Measurements from ENCODE around the gene IER5L.

DNA sequence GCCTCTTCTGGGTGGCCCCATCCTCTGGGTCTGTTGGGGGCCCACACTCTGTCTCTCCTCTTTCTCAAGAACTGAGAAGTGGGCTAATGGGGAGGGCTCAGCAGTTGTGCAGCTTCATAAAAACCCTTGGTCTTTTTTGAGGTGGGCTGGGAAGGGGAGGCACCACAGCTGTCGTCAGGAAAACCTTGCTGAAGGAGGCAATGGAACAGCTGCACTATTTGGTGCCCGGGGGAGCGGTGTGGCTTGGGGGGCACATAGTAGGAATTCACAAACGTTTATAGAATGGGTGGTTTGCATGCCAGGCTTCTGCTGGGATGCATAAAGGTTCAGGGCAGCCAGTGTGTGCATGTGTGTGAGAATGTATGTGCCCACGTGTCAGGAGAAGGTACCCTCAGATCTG is 3.2 kb upstream of the IER5L start:
- no peak for TF ChIP-seq EP300 (IDR thresholded peaks at IDR 0.05)
- TF ChIP-seq, protein P1, sequence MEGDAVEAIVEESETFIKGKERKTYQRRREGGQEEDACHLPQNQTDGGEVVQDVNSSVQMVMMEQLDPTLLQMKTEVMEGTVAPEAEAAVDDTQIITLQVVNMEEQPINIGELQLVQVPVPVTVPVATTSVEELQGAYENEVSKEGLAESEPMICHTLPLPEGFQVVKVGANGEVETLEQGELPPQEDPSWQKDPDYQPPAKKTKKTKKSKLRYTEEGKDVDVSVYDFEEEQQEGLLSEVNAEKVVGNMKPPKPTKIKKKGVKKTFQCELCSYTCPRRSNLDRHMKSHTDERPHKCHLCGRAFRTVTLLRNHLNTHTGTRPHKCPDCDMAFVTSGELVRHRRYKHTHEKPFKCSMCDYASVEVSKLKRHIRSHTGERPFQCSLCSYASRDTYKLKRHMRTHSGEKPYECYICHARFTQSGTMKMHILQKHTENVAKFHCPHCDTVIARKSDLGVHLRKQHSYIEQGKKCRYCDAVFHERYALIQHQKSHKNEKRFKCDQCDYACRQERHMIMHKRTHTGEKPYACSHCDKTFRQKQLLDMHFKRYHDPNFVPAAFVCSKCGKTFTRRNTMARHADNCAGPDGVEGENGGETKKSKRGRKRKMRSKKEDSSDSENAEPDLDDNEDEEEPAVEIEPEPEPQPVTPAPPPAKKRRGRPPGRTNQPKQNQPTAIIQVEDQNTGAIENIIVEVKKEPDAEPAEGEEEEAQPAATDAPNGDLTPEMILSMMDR (IDR thresholded peaks at IDR 0.05), result no peak

Measured in tibial nerve (tissue), 4 donors.